ENCODE data around the gene OR2V2.
"Not testable (repeated sequence)": the region's sequence is repeated elsewhere in the genome, so short reads cannot be mapped to it uniquely, and the experiment has no call there.

OR2V2 gene

GRCh38 chr5:181149806-181150733 lies 2.7 kb downstream of the OR2V2 start:
- no peak overlapping the region for H3K4me3 Mint-ChIP-seq
- H3K4me1 Mint-ChIP-seq (ENCODE audit: low read depth) = peaks cover 4% of the 10 kb centered on the region
- H3K27ac Mint-ChIP-seq = no peak overlapping the region
- H3K36me3 Mint-ChIP-seq (ENCODE audit: low read depth) = peaks cover 2% of the 10 kb centered on the region
- peaks cover 8% of the 10 kb centered on the region for H3K9me3 Mint-ChIP-seq
- peaks cover 9% of the 10 kb centered on the region for H3K27me3 Mint-ChIP-seq (ENCODE audit: low read depth)

GRCh38 chr5:181151146-181151545 lies 3.8 kb downstream of the OR2V2 start:
- H3K27me3 Mint-ChIP-seq (ENCODE audit: low read depth) = peaks cover 7% of the 10 kb centered on the region
- peaks cover 3% of the 10 kb centered on the region for H3K36me3 Mint-ChIP-seq (ENCODE audit: low read depth)
- H3K4me3 Mint-ChIP-seq = no peak overlapping the region
- peaks cover 8% of the 10 kb centered on the region for H3K9me3 Mint-ChIP-seq
- peaks cover 7% of the 10 kb centered on the region for H3K4me1 Mint-ChIP-seq (ENCODE audit: low read depth)
- H3K27ac Mint-ChIP-seq = no peak overlapping the region

GRCh38 chr5:181152406-181152805 lies 5.0 kb downstream of the OR2V2 start:
- Mint-ChIP-seq H3K4me3 (no peak overlapping the region), H3K36me3 (ENCODE audit: low read depth) (peaks cover 3% of the 10 kb centered on the region), H3K4me1 (ENCODE audit: low read depth) (peaks cover 7% of the 10 kb centered on the region), H3K27me3 (ENCODE audit: low read depth) (peaks cover 7% of the 10 kb centered on the region), H3K9me3 (peaks cover 8% of the 10 kb centered on the region), H3K27ac (no peak overlapping the region)

- peak overlapping the region; percentile 5 for H3K27ac Mint-ChIP-seq
- peaks cover 7% of the 10 kb centered on the region for H3K4me1 Mint-ChIP-seq (ENCODE audit: low read depth)
- H3K4me3 Mint-ChIP-seq = no peak overlapping the region
- peaks cover 5% of the 10 kb centered on the region for H3K27me3 Mint-ChIP-seq (ENCODE audit: low read depth)
- peaks cover 3% of the 10 kb centered on the region for H3K36me3 Mint-ChIP-seq (ENCODE audit: low read depth)
- peaks cover 8% of the 10 kb centered on the region for H3K9me3 Mint-ChIP-seq
Measured at GRCh38 chr5:181153814-181154213, 6.4 kb downstream of the OR2V2 start.

GRCh38 chr5:181156758-181157157 lies 9.4 kb downstream of the OR2V2 start:
- Mint-ChIP-seq H3K4me3 (no peak overlapping the region), H3K9me3 (peaks cover 8% of the 10 kb centered on the region), H3K4me1 (ENCODE audit: low read depth) (peaks cover 17% of the 10 kb centered on the region), H3K27ac (no peak overlapping the region), H3K36me3 (ENCODE audit: low read depth) (peaks cover 3% of the 10 kb centered on the region), H3K27me3 (ENCODE audit: low read depth) (peaks cover 7% of the 10 kb centered on the region)

GRCh38 chr5:181158869-181159268 lies 11.5 kb downstream of the OR2V2 start:
- H3K27ac Mint-ChIP-seq = no peak overlapping the region
- H3K36me3 Mint-ChIP-seq (ENCODE audit: low read depth) = peaks cover 3% of the 10 kb centered on the region
- peaks cover 13% of the 10 kb centered on the region for H3K27me3 Mint-ChIP-seq (ENCODE audit: low read depth)
- peaks cover 20% of the 10 kb centered on the region for H3K4me1 Mint-ChIP-seq (ENCODE audit: low read depth)
- H3K9me3 Mint-ChIP-seq = peaks cover 7% of the 10 kb centered on the region
- no peak overlapping the region for H3K4me3 Mint-ChIP-seq

- peak overlapping the region; percentile 80 for H3K4me3 Mint-ChIP-seq
- peaks cover 14% of the 10 kb centered on the region for H3K27me3 Mint-ChIP-seq (ENCODE audit: low read depth)
- peaks cover 3% of the 10 kb centered on the region for H3K36me3 Mint-ChIP-seq (ENCODE audit: low read depth)
- peaks cover 5% of the 10 kb centered on the region for H3K9me3 Mint-ChIP-seq
- peak overlapping the region; percentile 97 for H3K27ac Mint-ChIP-seq
- H3K4me1 Mint-ChIP-seq (ENCODE audit: low read depth) = peaks cover 18% of the 10 kb centered on the region
Measured at GRCh38 chr5:181159286-181160151, 12.1 kb downstream of the OR2V2 start.

- H3K9me3 Mint-ChIP-seq = no peaks in the 10 kb centered on the region
- H3K36me3 Mint-ChIP-seq (ENCODE audit: low read depth) = no peaks in the 10 kb centered on the region
- H3K27ac Mint-ChIP-seq = peak overlapping the region; percentile 87
- peak overlapping the region; percentile 65 for H3K4me3 Mint-ChIP-seq
- peaks cover 18% of the 10 kb centered on the region for H3K4me1 Mint-ChIP-seq (ENCODE audit: low read depth)
- H3K27me3 Mint-ChIP-seq (ENCODE audit: low read depth) = peaks cover 15% of the 10 kb centered on the region
Measured at GRCh38 chr5:181160152-181160754, 12.9 kb downstream of the OR2V2 start.

GRCh38 chr5:181160755-181161533 lies 13.6 kb downstream of the OR2V2 start:
- peak overlapping the region; percentile 94 for H3K27ac Mint-ChIP-seq
- not testable (repeated sequence) for H3K9me3 Mint-ChIP-seq; H3K36me3 Mint-ChIP-seq (ENCODE audit: low read depth)
- peaks cover 22% of the 10 kb centered on the region for H3K27me3 Mint-ChIP-seq (ENCODE audit: low read depth)
- peak overlapping the region; percentile 73 for H3K4me3 Mint-ChIP-seq
- peaks cover 21% of the 10 kb centered on the region for H3K4me1 Mint-ChIP-seq (ENCODE audit: low read depth)

GRCh38 chr5:181161534-181162175 lies 14.3 kb downstream of the OR2V2 start:
- H3K9me3 Mint-ChIP-seq = no peaks in the 10 kb centered on the region
- H3K36me3 Mint-ChIP-seq (ENCODE audit: low read depth) = no peaks in the 10 kb centered on the region
- H3K27ac Mint-ChIP-seq = peak overlapping the region; percentile 94
- peaks cover 29% of the 10 kb centered on the region for H3K27me3 Mint-ChIP-seq (ENCODE audit: low read depth)
- peak overlapping the region; percentile 73 for H3K4me3 Mint-ChIP-seq
- H3K4me1 Mint-ChIP-seq (ENCODE audit: low read depth) = peaks cover 20% of the 10 kb centered on the region

- H3K27ac Mint-ChIP-seq = peak overlapping the region; percentile 79
- H3K4me3 Mint-ChIP-seq = no peak overlapping the region
- H3K27me3 Mint-ChIP-seq (ENCODE audit: low read depth) = peaks cover 43% of the 10 kb centered on the region
- no peaks in the 10 kb centered on the region for H3K9me3 Mint-ChIP-seq
- H3K36me3 Mint-ChIP-seq (ENCODE audit: low read depth) = no peaks in the 10 kb centered on the region
- peaks cover 28% of the 10 kb centered on the region for H3K4me1 Mint-ChIP-seq (ENCODE audit: low read depth)
Measured at GRCh38 chr5:181163487-181164075, 16.2 kb downstream of the OR2V2 start.

- Mint-ChIP-seq H3K27ac (peak overlapping the region; percentile 79), H3K4me3 (no peak overlapping the region), H3K9me3 (no peaks in the 10 kb centered on the region), H3K4me1 (ENCODE audit: low read depth) (peaks cover 32% of the 10 kb centered on the region), H3K27me3 (ENCODE audit: low read depth) (peaks cover 47% of the 10 kb centered on the region), H3K36me3 (ENCODE audit: low read depth) (no peaks in the 10 kb centered on the region)
Measured at GRCh38 chr5:181164076-181164952, 16.9 kb downstream of the OR2V2 start.
